Effector memory CD8-positive, alpha-beta T cell (primary cell): ENCODE data around the gene NFASC.

Experiments used
- ATAC-seq: fragments of 150-1000 bp; cut with Tn5 transposase; replicated peaks from 2 replicates; pipeline ENCODE4 v1.10.0; 2021; ENCODE audit warnings: mild to moderate bottlenecking, moderate library complexity
- DNase-seq, 3 experiments: peaks; one replicate each; pipeline ENCODE4 v3.0.0; 2021
- H3K27ac Mint-ChIP-seq, 2 donors: one replicate each; pipeline ENCODE4 v1.8.0; 2022; ENCODE audit warnings: mild to moderate bottlenecking in 2 of 2, mixed read lengths in 2 of 2, moderate library complexity in 2 of 2
- H3K27me3 Mint-ChIP-seq, 2 donors: one replicate each; pipeline ENCODE4 v1.8.0; 2022; ENCODE audit warnings: mixed read lengths in 2 of 2
- H3K36me3 Mint-ChIP-seq: one replicate; pipeline ENCODE4 v1.8.0; 2022; ENCODE audit warnings: mild to moderate bottlenecking, moderate library complexity, mixed read lengths; ENCODE audit not compliant: insufficient read depth
- H3K4me1 Mint-ChIP-seq, 2 donors: one replicate each; pipeline ENCODE4 v1.8.0; 2022; ENCODE audit warnings: low read depth in 2 of 2, mixed read lengths in 2 of 2
- H3K4me3 Mint-ChIP-seq, 2 donors: one replicate each; pipeline ENCODE4 v1.8.0; 2022; ENCODE audit warnings: mild to moderate bottlenecking in 2 of 2, mixed read lengths in 2 of 2, moderate library complexity in 2 of 2
- H3K9me3 Mint-ChIP-seq, 2 donors: one replicate each; pipeline ENCODE4 v1.8.0; 2022; ENCODE audit warnings: mixed read lengths in 2 of 2
- total RNA-seq, 9 experiments: gene quantifications; one replicate each; lab custom pipeline; 2026; lab: John Stamatoyannopoulos, UW

NFASC gene
- total RNA-seq = 0 to 0.17 (median 0.11) reads per million in 9 experiments

DNA sequence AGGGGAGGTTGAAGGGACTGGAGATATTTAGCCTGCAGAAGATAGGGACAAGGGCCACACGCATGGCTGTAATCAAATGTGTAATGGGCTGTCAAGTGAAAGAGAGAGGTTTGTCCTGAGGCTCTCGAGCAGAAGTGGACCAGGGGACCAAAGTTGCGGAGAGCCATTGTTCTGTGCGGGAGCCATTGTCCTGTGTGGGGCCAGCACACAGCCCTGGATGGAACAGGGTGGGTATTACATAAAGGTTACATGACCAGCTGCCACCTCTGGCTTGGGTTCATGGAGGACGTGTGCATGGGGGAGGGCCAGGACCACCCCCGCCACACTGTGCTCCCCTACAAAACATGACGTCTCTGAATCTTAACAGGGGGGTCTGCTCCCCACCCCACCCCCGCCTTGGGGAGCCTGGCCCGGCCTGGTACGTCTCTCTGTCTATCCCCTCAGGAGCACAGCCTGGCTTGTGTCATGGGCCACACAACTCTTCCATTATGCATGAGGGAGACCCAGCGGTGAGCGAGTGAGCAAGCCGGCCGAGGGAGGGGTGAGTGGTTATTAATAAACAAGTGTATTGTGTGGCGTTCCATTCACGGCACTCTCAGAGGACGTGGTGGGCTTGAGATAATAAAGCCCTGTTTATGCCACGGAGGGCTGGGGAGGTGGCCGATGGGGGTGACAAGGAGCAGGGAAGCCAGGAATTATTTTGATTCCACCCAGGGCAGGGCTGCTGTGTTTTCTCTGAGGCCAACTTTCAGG lies at the start of gene NFASC:
Gene NFASC, plus strand, starts transcription at position 703 of the 753 bp plus-strand sequence. CDS start 73,454 bp downstream, outside the sequence.
- DNase-seq = no peak
- Mint-ChIP-seq H3K36me3 (no peaks in the 10 kb centered on the region), H3K4me1 (no peaks in the 10 kb centered on the region), H3K27ac (no peak within 1 kb of the TSS), H3K27me3 (peaks cover 15 to 67% of the 10 kb centered on the region in 2 donors), H3K9me3 (no peaks in the 10 kb centered on the region), H3K4me3 (no peak within 1 kb of the TSS)
- no peak for ATAC-seq

DNA sequence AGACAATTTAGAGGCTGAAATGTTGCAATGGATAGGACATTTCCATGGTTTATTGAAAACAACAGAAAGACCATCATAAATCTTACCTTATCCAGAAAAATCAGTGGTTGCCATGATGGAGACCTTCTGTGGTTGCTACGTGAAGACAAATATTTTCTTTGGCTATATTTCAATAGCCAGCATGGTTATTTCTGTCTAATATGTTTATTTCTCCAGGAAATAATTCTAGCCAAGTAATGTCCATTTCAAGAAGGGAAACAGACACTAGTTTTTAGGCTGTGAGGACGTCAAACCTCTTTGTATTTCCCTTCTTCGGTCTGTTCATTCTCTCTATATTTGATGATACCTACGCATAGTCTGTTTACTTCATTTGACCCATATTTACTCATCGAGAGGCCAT lies 49.2 kb upstream of the NFASC start:
- H3K4me1 Mint-ChIP-seq = no peaks in the 10 kb centered on the region
- no peak overlapping the region for H3K27ac Mint-ChIP-seq
- ATAC-seq (no peak), DNase-seq (no peak)
- H3K4me3 Mint-ChIP-seq = no peak overlapping the region
- peaks cover 3% of the 10 kb centered on the region for H3K36me3 Mint-ChIP-seq
- no peaks in the 10 kb centered on the region for H3K9me3 Mint-ChIP-seq
- peaks cover 28 to 57% of the 10 kb centered on the region in 2 donors for H3K27me3 Mint-ChIP-seq

DNA sequence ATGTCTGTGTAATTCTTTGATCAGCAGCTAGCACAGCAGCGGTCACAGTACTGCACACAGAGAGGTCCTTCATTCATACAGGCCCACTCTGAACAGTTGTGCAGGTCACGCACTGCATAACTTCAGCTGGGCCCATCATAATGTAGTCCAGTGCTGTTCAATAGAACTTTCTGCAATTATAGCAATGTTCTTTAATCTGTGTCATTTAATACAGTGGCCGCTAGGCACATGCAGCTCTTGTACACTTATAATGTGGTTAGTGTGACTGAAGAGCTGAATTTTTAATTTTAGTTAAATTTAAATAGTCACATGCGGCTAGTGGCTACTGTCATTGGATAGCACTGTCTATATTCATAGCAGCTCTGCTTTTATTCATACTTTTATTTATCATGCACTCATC lies 48.7 kb upstream of the NFASC start:
- DNase-seq = no peak
- Mint-ChIP-seq H3K27ac (no peak overlapping the region), H3K4me1 (no peaks in the 10 kb centered on the region), H3K36me3 (peaks cover 5% of the 10 kb centered on the region), H3K4me3 (no peak overlapping the region), H3K9me3 (no peaks in the 10 kb centered on the region), H3K27me3 (peaks cover 28 to 58% of the 10 kb centered on the region in 2 donors)
- ATAC-seq = no peak

DNA sequence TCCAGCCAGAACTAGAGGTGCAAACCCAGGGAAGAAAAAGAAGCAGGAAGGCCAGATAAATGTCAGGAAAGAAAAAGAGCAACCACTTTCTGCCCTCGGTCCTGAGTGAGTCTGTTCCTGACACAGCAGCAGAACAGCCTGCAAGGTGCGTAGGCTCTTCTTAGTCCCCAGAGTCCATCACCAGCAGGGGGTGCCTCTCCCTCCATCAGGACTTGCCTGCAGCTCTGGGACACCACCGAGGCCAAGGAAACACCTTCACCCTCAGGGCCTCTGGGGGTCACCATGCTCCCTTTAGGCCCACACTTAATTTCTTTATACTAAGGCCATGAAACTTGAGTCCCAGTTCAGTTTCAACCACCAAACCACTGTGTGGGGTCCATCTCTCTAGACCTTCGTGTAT lies 43.7 kb upstream of the NFASC start:
- Mint-ChIP-seq H3K36me3 (peaks cover 2% of the 10 kb centered on the region), H3K4me3 (no peak overlapping the region), H3K4me1 (peaks cover 8 to 9% of the 10 kb centered on the region in 2 donors), H3K9me3 (no peaks in the 10 kb centered on the region), H3K27me3 (peaks cover 49 to 78% of the 10 kb centered on the region in 2 donors), H3K27ac (no peak overlapping the region)
- ATAC-seq (no peak), DNase-seq (no peak)

DNA sequence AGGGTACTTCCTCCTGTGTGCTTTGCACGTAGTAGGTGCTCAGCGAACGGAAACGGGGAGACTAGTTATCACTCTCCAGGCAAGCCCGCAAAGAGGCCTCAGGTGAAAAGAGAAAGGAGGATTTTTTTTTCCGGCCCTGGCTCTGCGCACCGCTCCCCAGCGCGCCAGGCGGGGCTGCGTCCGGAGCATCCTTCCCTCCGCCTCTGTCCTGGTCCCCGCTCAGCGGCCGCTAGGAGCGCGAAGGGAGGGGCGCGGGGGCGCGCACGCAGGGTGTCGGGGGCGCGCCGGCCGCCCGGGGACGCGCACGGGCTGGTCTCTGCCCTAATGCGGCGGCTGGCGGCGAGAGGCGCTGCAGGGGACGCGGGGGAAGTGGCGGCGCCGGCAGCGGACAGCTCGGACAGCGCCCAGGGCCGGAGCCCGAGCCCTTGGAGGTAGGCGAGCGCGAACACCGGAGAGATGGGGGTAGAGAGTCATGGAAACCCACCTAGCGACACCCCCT lies 42.3 kb upstream of the NFASC start:
- Mint-ChIP-seq H3K27ac (no peak overlapping the region), H3K27me3 (peaks cover 55 to 83% of the 10 kb centered on the region in 2 donors), H3K36me3 (peaks cover 2% of the 10 kb centered on the region), H3K4me3 (peak overlapping the region; percentile 46 to 63), H3K4me1 (peaks cover 8 to 9% of the 10 kb centered on the region in 2 donors), H3K9me3 (no peaks in the 10 kb centered on the region)
- ATAC-seq = peak; percentile 66
- peak in 2 of 3 experiments; percentile 8 to 10 for DNase-seq

DNA sequence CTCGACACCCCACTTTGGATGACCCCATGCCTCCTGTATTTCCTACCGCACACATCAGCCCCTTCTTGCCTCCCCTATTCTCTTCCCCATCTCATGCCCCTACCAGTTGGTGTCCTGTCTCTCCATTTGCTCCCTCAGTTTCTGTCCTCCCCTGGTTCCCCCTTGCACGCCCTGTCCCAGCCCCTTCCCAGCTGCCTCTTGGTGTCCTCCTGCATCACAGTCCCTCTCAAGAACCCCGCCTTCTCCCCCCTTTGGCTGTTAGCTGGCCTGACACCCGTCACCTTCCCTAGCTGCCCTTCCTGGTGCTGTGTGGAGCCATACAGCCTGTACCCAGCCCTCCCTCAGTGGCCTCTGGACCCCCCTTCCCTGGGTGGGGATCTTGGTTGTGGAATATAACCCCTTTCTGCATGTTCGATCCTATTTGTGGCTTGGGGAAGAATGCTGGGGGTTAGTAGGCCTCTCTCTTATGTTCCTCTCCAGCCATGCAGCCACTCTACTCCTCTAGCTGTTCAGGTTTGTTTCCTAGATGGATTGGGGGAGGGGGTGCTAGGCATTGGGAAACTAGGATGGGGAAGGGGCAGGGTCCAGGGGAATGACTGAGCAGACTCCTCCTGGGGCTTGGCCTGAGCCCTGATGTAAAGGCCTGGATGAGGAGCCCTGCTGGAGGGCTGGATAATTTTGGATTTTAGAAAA lies 41.4 kb upstream of the NFASC start:
- no peak overlapping the region for H3K27ac Mint-ChIP-seq
- peaks cover 8 to 9% of the 10 kb centered on the region in 2 donors for H3K4me1 Mint-ChIP-seq

DNA sequence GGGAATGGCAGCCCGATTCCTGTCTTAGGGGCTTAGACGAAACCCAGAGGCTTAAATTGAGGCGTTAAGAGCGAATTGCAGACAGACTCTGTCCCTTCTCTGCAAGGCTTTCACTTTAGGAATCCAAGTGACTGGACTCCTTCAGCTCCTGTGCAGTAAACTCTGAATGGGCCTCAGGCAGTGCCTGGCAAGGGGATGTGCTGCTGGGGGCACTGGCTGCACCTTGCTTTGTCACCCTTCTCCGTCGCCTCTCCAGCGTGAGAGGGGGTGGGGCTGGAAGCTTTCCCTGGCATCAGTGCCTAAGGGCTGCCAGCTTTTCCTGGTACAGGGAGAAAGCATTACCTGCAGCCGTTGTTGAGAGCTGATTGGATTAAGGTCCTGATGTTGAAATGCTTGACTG lies 39.9 kb upstream of the NFASC start:
- Mint-ChIP-seq H3K27ac (no peak overlapping the region), H3K36me3 (peaks cover 2% of the 10 kb centered on the region), H3K4me3 (no peak overlapping the region), H3K4me1 (peaks cover 8 to 9% of the 10 kb centered on the region in 2 donors), H3K27me3 (peaks cover 69 to 79% of the 10 kb centered on the region in 2 donors), H3K9me3 (no peaks in the 10 kb centered on the region)
- DNase-seq (no peak), ATAC-seq (no peak)

More for the DNA sequence above, 41.4 kb upstream of the NFASC start:
- DNase-seq = no peak
- H3K36me3 Mint-ChIP-seq = peaks cover 2% of the 10 kb centered on the region
- peaks cover 57 to 79% of the 10 kb centered on the region in 2 donors for H3K27me3 Mint-ChIP-seq
- no peak for ATAC-seq
- H3K9me3 Mint-ChIP-seq = no peaks in the 10 kb centered on the region
- H3K4me3 Mint-ChIP-seq = peak overlapping the region; percentile 60 to 61

DNA sequence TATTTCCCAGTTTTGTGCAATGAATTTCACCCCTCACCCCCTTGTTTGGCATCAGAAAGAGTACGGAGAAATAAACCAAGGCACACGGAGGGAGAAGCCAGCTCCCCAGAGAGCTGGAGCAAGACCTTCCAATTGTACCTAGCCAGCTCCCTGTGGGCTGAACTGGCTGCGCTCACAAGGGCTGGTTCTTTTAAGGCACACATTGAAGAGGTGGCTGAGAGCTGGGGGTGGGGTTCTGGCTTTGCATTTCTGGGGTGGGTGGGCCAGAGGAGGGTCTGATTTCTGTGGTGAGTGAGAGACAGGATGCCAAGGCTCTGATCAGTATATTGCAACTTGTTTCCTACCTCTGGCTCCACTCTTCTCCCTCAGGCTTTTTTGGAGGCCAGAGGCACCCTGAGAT lies 39.5 kb upstream of the NFASC start:
- DNase-seq (no peak), ATAC-seq (no peak)
- H3K4me3 Mint-ChIP-seq = no peak overlapping the region
- H3K4me1 Mint-ChIP-seq = peaks cover 8 to 9% of the 10 kb centered on the region in 2 donors
- no peak overlapping the region for H3K27ac Mint-ChIP-seq
- H3K9me3 Mint-ChIP-seq = no peaks in the 10 kb centered on the region
- peaks cover 2% of the 10 kb centered on the region for H3K36me3 Mint-ChIP-seq
- H3K27me3 Mint-ChIP-seq = peaks cover 69 to 83% of the 10 kb centered on the region in 2 donors

DNA sequence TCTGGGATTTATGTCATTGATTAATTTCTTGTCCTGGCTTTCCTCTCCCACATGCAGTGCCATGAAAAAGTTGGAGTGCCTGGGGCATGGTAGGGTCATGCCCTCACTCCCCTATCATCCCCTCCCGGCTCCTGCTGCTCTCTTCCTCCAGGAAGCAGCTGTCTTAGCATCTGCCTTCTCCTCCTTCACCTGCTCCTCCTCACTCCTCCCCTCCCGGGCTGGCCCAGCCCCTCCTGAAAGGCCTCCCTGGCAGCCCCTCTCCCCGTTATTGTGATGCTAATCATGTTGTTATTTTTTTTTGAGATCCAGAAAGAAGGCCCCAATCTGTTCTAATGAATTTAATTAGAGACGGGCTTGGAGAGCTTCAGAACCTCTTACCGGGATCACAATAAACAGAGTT lies 36.3 kb upstream of the NFASC start:
- DNase-seq = no peak
- H3K36me3 Mint-ChIP-seq = no peaks in the 10 kb centered on the region

DNA sequence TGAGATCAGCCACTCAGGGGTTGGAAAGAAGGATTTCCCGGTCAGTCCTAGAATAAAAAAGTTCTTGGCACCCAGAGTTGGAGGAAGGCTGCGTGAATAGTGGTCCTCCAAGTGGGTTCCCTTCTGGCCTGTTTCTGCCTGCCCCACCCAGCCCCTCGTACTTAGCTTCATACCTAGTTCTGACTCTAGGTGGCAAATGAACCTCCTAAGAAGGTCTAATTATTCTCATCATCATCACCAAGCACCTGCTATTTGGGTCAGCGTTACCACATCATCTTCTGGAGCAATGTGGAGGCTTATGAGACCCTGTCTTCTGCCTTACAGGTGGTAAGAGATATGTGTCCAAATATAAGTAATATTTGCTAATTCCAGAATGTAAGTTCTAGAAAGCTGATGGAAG lies 35.9 kb upstream of the NFASC start:
- no peak overlapping the region for H3K27ac Mint-ChIP-seq
- DNase-seq (no peak), ATAC-seq (no peak)
- no peaks in the 10 kb centered on the region for H3K36me3 Mint-ChIP-seq
- no peaks in the 10 kb centered on the region for H3K4me1 Mint-ChIP-seq
- H3K27me3 Mint-ChIP-seq = peaks cover 61 to 92% of the 10 kb centered on the region in 2 donors
- no peak overlapping the region for H3K4me3 Mint-ChIP-seq
- peaks cover 2 to 10% of the 10 kb centered on the region in 2 donors for H3K9me3 Mint-ChIP-seq

More for the DNA sequence above, 36.3 kb upstream of the NFASC start:
- no peak overlapping the region for H3K4me3 Mint-ChIP-seq
- ATAC-seq = no peak
- H3K4me1 Mint-ChIP-seq = peaks cover 2 to 3% of the 10 kb centered on the region in 2 donors
- no peak overlapping the region for H3K27ac Mint-ChIP-seq
- peaks cover 2 to 10% of the 10 kb centered on the region in 2 donors for H3K9me3 Mint-ChIP-seq
- peaks cover 65 to 92% of the 10 kb centered on the region in 2 donors for H3K27me3 Mint-ChIP-seq

DNA sequence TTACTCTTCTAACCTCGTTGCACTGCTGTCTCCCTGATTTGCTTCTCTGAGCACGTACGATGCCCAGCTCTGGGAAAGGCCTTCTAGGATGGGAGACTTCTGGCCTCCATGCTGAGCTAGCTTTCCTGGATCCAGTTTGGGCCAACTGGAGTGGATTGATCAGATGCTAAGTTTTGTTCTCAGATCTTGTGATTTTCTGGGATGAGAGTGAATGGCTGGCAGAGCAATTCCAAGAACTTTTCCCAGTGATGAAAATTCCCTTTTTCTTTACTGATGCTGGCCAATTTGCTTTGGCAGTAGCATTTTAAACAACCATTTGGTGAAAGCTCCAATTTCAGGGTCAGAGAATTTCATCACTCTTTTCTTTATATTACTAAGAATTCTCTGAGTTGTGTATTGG lies 34.9 kb upstream of the NFASC start:
- ATAC-seq (no peak), DNase-seq (no peak)
- H3K27ac Mint-ChIP-seq = no peak overlapping the region
- H3K4me1 Mint-ChIP-seq = no peaks in the 10 kb centered on the region
- no peak overlapping the region for H3K4me3 Mint-ChIP-seq
- peaks cover 51 to 92% of the 10 kb centered on the region in 2 donors for H3K27me3 Mint-ChIP-seq
- no peaks in the 10 kb centered on the region for H3K36me3 Mint-ChIP-seq
- peaks cover 2 to 10% of the 10 kb centered on the region in 2 donors for H3K9me3 Mint-ChIP-seq

DNA sequence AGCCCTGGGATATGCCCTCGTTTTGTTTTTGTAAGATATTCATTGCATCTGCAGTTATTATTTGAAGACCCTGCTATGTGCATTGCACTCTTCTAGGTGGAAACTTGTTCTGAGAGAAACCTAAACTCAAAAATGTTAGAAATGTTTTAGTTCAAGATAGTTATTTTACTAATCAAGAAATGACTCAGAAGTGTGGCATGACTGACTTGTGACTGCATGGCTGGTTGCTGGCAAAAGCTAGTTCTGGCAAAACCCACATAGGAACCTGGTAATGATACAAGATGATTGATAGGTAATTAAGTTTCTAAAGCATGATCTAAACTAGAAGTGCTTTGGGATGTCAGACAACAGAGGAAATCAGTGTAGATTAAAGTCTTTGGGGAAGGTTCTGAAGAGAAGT lies 33.8 kb upstream of the NFASC start:
- H3K4me1 Mint-ChIP-seq = no peaks in the 10 kb centered on the region
- no peaks in the 10 kb centered on the region for H3K36me3 Mint-ChIP-seq
- no peak for ATAC-seq

DNA sequence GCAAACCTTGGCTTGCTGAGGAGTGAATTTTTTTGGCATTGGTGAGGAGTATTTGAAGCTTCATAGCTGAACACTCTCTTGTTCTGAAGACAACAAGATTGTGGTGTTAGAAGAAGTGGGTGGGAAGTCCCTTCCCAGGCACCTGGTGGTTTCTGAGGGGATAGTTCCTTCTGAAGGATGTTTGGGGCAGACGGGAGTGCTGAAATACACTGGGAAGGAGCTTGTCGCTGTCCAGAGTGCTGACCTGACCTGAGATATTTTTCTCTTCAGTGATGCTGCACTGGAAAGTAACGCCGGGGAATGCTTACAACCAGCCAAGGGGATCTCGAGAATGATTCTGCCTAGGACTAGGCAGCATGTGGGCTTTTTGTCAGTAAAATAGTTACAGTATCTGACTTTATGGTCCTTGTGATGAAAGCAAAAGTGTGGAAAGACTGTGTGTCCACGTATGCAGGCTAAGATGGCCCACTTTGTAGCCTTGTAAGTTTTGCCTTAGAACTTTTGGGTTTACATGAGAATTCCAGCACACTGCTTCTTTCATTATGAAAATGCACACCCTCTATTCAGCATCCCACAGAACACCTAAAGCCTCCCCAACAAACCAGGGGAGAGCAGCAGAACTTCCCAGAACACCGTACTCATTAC lies 33.1 kb upstream of the NFASC start:
- no peaks in the 10 kb centered on the region for H3K36me3 Mint-ChIP-seq
- H3K4me3 Mint-ChIP-seq = no peak overlapping the region
- H3K9me3 Mint-ChIP-seq = peaks cover 2 to 10% of the 10 kb centered on the region in 2 donors
- H3K4me1 Mint-ChIP-seq = no peaks in the 10 kb centered on the region
- DNase-seq = no peak
- peaks cover 33 to 74% of the 10 kb centered on the region in 2 donors for H3K27me3 Mint-ChIP-seq
- no peak overlapping the region for H3K27ac Mint-ChIP-seq
- no peak for ATAC-seq

More for the DNA sequence above, 33.8 kb upstream of the NFASC start:
- Mint-ChIP-seq H3K27ac (no peak overlapping the region), H3K9me3 (peaks cover 2 to 10% of the 10 kb centered on the region in 2 donors), H3K27me3 (peaks cover 40 to 81% of the 10 kb centered on the region in 2 donors), H3K4me3 (no peak overlapping the region)
- DNase-seq = no peak
